Medulla oblongata (tissue), 1 donor: Measurements from ENCODE around the gene SLC9A2.
A peak's percentile ranks its signal among the peaks of the same experiment; 100 is the strongest.

Experiments used
- DNase-seq: peaks from one replicate; pipeline ENCODE4 v3.0.0-alpha.2; 2015; ENCODE audit errors: extremely low spot score

The SLC9A2 gene

DNA sequence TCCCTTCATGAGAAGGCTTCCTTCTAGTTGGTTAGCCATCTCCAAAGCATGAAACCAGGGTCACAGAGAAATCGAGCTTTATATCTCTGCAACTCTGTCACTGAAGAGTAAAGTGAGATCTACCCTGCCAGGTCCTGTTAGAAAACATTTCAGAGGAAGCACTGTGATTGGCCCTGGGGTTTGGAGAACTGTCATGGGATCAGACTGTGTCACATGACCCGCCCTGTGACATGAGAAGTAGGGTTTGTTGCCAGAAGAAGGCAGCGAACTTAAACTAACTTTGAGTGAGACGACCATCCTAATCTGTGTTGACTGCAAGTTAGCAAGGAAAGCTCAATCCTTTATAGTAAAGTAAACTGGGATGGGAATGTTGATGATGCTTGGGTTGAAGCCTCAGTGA lies 55.5 kb downstream of the SLC9A2 start:
- DNase-seq, result no peak

DNA sequence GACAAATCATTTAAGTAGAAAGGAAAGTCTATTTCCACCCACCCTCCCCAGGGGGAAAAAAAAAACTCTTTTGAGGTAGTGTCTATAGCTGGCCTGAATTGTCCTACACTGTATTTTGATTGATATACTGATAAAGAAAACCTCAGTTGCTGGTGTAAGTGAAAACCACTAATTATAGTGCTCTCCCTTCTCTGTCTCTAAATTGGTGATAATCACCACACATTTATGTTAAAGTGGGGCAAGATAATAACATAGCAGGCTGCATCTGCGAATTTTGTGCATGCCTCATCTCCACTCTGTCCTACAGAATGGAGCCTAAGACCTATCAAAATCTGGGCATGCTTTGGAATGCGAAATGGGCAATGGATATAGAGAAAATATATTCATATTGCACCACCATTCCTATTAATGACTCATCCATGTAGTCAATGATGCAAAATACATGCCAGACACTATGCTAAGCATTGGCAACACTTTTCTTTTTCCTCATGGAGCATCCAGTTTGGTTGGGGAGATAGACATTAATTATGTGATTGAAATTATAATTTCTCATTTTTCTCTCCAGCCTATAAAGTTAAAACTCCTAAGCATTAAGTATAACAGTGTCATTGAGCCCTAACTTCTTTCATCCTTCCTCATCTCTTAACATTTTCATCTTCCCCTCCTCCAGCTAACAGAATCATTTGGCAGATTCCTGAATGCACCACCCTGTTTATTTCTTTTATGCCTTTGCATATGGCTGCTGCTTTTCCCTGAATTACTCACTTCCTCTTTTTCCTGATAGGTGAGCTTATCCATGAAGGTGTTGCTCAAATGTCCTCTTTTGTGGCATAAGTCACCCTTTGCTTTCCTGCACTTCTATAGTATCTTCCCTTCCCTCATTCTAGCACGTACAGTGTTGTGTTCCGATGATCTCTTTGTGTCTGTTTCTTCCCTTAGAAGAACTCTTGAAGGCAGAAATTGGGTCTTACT lies 58.2 kb downstream of the SLC9A2 start:
- no peak for DNase-seq

DNA sequence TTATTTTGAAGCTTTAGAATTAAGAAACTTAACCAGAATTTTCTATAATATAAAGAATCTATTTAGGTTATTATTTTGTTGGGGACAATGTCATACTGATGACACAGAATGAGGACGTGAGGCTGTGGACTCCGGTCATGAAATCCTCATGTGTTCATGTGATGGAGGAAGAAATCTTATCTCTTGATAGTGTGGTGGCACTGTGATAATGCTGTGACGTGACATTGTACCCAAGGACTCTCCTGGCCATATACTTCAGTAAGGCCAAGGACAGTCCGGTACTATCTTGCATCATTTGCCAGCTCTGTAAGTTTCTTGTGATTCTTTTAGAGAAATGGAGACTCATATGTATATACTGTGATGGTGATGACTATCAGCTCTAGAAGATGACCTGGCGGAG lies 59.1 kb downstream of the SLC9A2 start:
- no peak for DNase-seq

DNA sequence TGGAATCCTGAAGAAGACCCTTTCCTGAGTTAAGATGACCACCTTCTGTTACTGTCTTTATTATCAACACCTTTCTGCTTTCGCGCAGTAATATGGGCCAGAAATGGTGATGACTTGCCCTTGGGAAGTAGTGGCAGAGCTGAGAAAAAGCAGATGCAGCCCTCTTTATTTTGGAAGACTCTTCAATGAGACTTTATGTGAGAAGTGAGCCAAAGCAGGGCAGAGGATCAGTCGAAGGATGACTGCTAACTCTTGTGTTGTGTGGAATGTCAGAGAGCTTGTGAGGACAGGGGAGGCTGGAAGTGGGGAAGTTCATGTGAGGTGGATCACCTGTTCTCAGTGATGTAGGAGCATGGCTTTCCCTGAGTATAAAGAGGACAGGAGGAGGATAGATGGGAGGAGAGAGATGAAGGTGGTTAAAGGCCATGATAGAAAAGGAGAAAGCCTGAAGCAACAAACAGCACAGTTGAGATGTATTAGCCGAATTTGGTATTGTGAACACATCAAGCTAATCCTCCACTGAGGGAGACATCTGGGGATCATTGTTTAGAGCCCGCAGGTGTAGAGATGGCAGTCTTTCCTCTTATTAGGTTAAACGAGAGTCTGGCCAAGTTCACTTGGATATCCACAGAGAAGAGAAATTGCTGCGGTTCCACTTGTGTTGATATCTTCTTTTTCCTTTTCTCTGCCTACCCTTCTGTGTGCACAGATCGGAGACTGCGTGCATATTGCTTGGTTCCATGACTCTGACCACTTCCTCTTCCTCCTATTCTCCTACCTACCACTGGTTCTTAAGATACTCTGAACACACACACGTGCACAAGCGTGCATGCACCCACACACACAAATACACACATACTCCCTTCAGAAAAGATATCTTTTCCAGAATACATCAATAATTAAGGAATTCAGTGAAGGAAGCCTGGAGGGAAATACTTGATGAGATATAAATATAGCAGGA lies 67.4 kb downstream of the SLC9A2 start:
- DNase-seq, result no peak

DNA sequence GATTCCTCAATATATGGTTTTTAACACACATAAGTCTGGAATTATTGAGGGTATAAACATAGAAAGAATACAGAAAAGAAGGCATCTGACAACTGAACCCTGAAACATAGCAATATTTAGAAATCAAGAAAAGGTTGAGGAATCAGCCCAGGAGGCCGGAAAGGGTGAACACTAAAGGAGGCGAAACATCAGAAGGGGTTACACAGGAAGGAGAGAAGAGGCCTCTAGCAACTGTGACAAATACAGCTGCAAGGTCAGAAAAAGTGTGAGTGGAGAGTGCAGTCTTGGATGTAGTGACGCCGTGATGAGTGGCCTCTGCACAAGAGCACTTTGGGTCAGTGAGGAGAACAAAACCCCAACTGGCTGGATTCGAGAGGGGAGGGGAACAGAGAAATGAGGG lies 70.7 kb downstream of the SLC9A2 start:
- DNase-seq, result no peak

DNA sequence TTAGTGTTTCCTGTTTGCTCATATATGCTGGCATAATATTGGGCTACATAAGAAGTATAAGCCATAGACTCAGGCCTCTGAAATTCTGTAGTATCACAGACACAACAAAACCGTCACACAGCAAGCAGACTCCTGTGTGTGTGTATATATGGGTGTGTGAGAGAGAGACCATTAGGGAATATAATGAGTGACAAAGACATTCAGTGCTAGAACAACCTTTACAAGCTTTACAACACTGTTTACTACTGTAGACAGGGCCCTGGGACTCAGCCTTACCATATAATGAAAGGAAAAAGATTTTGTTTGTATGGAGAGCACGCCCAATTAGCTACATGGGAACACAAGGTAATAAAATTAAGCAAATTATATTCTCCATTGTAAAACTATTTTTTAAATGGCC lies 77.1 kb downstream of the SLC9A2 start:
- DNase-seq, result no peak

DNA sequence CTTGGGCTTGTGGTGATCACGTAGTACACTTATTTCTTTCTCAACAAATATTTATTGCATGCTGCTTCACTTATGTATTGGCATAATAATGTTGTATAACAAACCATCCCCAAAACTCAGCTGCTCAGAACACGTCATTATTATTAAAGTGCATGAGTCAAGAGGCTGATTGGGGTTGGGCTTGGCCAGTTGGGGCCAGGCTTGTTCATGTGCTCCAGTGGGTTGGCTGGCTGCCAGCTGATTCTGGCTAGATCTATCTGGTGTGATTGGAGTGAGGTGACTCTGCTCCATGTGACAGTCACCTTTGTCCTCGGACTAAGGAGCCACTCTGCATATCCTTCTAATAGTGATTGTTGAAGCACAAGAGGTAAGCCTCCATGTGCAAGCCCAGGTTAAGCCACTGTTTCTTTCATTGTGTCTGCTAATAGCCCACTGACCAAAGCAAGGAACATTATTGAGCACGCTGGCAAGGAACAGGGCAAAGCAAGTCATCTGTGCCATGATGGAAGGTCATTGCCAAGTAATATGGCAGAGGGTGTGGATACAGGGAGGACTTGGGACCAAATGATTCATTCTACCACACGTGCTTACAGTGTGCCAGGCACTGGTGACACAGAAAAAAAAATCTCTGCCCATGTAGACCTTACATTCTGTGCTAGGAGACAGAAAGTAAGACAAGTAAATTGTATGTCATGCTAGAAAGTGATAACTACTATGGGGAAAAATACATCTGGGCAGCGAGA lies 79.2 kb downstream of the SLC9A2 start:
- no peak for DNase-seq

DNA sequence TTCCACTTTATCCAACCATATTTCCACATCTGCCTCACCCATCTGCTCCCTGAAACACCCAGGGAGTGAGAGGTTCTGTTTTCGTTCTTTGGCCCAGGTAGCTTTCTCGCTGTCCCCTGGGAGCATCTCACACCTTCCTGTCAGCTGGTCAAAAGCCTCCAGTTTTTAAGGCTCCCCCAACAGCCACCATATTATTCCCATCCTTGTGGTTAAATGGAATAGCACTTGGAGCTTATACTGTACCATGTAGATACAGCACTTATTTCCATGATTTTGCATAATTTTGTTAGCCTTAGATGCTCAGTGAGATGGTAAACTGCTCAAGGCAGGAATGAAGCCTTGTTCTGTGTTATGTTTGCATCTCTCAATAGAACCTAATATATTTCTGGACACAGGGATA lies 84.0 kb downstream of the SLC9A2 start:
- DNase-seq, result no peak

DNA sequence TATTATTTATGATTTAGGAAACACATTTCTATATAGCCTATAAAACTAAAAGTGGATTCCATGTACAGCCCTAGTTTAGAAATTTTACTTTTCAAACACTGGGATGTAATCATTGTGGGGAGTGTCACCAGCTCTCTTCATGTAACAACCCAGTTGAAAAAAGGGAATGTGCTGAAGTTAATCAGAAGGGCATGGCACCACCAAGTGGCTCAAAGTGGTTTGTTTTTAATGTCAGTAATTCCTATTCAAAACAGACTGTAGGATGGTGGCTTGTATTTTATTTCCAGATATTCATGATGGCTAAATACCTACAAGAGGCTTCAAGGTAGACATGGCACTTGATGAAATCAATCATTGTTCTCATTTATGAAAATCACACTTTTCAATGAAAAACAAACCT lies 84.4 kb downstream of the SLC9A2 start:
- DNase-seq, result peak; percentile 25

DNA sequence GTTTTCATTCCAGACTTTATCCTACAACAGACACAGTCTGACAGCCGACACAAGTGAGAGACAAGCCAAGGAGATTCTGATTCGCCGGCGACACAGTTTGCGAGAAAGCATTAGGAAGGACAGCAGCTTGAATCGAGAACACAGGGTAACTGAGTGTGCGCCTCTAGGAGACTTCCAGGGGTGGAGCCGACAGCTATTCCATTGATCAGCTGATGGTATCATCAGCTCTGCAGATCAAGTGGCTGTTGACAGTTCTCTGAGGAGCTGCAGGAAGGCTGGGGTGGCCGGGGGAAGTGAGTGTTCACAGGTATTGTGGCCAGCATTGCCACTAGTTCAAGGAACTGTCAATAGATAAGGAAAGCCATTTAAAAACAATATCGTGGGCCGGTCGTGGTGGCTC lies 85.2 kb downstream of the SLC9A2 start:
- no peak for DNase-seq

DNA sequence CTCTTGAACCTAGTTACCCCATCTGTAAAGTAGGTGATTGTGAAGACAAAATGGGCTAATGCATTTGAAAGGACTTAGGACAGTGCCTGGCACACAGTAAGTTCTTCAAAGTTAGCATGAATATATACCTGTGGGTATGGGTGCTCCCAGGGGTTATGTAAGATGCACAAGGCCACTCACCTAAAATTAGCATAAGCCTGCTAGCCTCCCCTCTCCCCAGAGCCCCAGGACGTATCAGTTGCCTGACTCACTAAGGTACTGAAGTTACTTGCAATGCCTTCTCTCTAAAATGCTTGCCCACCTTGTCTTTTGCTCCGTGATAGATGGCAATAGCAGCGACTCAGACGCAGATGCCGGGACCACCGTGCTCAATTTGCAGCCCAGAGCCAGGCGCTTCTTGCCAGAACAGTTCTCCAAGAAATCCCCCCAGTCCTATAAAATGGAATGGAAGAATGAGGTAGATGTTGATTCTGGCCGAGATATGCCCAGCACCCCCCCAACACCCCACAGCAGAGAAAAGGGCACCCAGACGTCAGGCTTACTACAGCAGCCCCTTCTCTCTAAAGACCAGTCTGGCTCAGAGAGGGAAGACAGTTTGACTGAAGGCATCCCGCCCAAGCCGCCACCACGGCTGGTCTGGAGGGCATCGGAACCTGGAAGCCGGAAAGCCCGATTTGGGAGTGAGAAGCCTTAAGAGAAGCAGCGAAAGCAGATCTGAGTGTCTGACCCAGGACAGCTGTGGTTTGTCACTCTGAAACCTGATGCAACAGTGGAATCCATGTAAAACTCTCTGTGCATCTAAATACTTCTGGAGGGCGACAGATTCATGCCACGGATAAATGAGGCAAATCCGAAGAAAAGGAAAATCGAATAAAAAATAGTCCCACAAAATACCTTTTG lies 88.7 kb downstream of the SLC9A2 start:
- DNase-seq, result no peak

DNA sequence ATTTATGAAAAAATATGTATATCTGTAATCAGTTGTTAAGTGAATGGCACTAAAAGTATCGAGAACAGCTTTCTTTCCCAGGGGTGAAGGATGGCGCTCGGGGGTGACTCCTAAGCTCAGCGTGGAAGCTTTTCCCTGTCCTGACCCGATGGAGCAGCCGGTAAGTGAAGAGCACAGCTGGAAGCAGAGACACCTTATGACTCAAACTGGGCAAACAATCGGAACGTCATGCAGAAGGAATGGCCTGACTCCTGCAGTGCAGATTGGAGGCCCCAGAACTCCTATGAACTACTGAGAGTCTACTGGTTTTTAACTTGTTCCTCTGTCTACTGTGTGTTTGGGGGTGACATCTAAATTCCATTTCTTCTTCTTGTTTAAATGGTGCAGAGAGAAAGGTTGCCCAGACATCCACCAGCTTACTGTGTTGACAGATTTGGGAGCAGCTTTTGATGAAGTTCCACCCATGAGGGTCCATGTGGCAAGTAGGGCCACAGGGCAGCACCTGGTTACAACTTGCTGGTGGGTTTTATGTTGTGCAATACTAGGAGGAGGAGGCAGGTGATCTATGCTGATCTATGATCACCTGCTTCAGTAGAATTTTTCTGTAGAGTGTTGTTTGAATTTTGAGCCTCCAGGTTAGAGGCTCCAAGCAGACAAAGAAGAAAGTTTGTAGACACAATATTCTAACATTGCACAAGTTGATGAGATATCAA lies 89.7 kb downstream of the SLC9A2 start:
- no peak for DNase-seq

DNA sequence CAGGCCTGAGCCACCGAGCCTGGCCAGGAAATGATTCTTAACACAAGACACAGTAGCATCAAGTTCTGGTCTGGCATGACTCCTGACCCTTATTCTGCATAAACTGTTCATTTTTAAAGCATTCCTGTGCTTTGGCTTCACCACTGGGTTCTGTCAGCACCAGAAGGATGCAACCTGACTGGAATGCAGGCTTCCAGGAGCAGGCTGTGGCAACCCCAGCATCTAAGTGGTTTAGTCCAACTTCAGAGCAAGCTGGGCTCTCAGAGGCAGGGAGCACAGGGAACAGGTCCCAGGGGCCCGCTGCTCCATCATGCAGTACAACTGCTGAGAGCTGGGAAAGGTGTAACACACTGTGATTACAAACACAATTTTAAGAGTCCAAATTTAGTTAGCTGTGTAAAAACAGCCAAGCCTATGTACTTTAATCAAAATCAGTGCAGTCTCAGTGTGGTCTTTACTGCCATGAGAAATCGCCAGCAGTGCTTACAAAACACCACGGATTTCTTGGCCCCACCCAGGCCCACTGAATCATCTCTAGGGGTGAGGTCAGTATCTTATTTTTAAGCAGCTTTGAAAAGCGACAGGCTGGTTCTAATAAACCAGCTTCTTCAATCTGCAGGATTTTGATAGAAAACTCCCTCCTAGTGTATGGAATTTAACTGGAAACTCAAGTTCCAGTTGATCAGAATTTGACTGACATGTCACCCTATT lies 98.1 kb downstream of the SLC9A2 start:
- DNase-seq, result no peak

DNA sequence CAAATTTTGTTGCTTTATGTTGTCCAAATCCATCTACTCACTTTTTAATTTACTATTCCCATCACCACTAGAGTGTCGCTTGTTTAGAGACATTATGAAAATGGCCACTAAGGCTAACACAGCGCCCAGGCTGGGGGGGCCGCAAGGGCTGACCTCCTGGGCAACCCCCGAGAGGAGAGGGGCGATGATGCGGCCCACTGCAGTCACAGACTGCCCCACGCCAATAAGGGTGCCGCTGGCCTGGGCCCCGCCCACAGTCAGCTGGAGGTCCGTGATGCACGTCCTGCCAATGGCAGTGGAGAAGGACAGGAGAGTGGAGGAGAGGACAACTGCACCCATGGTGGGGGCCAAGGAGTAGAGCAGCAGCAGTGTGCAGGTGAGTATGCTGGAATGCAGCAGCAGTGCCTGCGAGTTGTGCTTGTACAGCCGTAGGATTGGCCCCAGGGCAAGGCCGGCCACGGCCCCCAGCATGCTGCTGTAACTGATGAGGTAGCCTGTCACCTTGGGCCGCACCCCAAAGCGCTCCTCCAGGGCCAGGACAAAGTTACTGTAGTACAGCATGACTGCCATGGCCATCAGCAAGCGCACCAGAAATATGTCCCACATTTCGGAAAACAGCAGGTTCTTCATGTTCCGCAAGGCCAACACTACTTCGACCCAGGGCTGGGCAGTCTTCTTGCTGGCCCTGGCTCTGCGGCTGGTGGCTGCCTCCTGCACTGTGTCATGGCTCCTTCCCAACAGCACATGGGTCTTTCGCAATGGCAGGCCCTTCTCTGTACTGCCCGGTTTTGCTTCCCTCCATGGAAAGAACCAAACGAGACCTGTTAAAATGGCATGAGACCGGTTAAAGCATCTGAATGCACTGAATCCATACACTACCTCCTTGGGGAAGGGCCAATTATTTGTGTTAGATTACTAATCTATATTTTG lies 99.3 kb downstream of the SLC9A2 start:
- DNase-seq, result no peak

DNA sequence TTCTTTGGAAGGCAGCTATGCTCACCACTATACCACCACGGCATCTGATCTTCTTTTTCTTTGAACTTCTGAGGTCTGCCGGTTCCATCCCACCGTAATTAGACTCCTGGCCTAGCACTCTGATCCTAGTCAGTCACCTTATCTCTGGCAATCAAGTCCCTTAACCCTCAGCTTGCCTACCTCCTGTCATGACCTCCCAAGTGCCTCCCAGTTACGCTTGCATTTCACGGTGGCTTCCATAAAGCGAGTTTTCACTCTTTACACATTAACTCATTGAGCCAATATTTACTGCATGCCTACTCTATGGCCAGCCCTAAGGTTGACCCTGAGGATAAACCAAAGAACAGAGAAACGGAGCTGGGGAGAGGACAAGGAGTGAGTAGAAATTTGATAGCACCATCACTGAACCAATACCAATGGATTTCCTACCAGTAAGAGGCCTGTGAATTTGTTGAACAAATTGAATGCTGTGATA lies 104.7 kb downstream of the SLC9A2 start:
- DNase-seq, result no peak

DNA sequence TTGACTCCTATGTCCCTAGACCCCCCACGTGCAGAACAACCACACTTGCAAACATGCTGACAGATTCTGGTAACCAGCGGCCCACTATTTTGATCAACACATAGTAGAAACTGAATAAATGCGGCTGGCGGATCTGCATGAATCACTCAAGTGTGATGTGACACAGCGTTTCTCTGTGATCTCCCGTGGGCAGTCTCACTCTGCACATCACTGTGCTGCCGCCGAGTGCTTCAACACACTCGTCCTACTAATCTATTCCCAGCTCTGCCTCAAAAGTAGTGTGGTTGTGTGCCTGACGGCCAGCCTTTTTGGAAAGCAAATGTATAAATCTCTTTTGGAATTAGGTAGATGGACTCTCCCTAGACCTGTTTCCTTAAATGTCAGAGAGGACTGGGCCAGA lies 105.2 kb downstream of the SLC9A2 start:
- DNase-seq, result no peak

DNA sequence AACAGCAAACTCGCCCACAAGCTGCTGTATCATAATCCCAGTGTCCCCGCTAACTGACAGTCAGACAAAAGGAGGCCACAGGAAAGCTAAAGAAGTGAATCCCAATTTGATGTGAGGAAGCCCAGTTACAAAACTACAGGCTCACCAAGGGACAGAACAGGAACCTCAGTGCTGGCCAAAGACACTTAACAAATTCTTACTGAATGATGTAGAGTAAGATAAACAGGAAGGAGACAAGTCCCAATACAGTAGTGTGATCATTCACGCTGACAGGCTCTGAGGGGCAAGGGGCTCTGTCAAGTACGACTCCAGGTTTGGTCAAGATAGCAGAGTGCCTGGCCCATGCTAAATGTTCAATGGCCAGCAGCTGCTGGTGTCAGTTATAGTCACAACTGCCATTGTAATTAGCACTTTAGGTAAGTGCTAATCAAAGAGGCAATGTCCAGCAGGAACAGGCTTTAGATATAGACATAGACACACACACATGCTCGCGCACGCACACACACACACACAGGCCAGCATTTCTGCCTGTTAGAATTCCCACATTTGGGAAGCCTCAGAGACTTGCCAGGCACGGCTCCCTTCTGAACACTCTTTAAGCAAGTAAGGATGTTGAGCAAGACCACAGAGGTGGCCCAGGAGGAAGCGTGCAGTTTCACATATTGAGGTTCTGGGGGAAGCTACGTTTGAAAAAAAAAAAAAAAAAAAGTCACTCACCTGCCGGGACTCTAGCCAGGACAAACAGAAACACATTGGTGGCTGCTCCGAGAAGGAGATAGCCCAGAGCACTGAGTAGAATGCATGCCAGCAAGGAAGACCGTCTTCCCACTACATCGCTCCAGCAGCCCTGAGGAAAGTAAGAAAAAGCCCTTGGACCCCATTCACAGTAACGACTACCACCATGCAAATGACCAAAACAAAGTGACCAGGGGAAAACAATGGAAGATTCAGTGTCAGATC lies 107.1 kb downstream of the SLC9A2 start:
- no peak for DNase-seq
